Tibial nerve (tissue), 4 donors: Measurements from ENCODE around the gene EBI3. TPM values are rescaled to one million over a fixed set of nuclear protein-coding genes. Genes with fewer than 3 reads are reported as not detected.
"Not testable (repeated sequence)": the region's sequence is repeated elsewhere in the genome, so short reads cannot be mapped to it uniquely, and the experiment has no call there.

Experiments
- DNase-seq, 2 donors: peaks; one replicate each; pipeline ENCODE4 v3.0.0-alpha.2; 2019; ENCODE audit warnings: low spot score in 2 of 2
- H3K27ac ChIP-seq, 4 donors: fragments of 200-600 bp; sonication (generic) in 3 of 4; one replicate each; pipeline ENCODE4 v1.5.1; 2017 to 2019; ENCODE audit warnings: mild to moderate bottlenecking in 1 of 4
- H3K27me3 ChIP-seq, 2 donors: fragments of 200-600 bp; sonication (generic) in 1 of 2; one replicate each; pipeline versions ENCODE4 v1.5.1 to v1.6.0; 2017 to 2019
- H3K36me3 ChIP-seq, 3 donors: fragments of 200-600 bp; sonication (generic); one replicate each; pipeline ENCODE4 v1.5.1; 2018 to 2019
- H3K4me1 ChIP-seq, 4 donors: fragments of 200-600 bp; sonication (generic) in 3 of 4; one replicate each; pipeline ENCODE4 v1.5.1; 2017 to 2019
- H3K4me3 ChIP-seq, 4 donors: fragments of 200-600 bp; sonication (generic) in 3 of 4; one replicate each; pipeline ENCODE4 v1.5.1; 2017 to 2019; ENCODE audit warnings: mild to moderate bottlenecking in 1 of 4, moderate library complexity in 1 of 4
- H3K9me3 ChIP-seq, 4 donors: fragments of 200-600 bp; sonication (generic) in 3 of 4; one replicate each; pipeline ENCODE4 v1.5.1; 2017 to 2019
- CTCF ChIP-seq, 5 experiments: fragments of 200-600 bp in 3 of 5; fragments of 450-650 bp in 2 of 5; sonication (generic) in 3 of 5; IDR thresholded peaks; one replicate each; pipeline ENCODE4 v1.5.1; 2016 to 2019; ENCODE audit warnings: antibody characterized with exemption in 5 of 5, mild to moderate bottlenecking in 3 of 5, moderate library complexity in 2 of 5
- EP300 ChIP-seq, 2 donors: sonication (generic); formaldehyde crosslinking; IDR thresholded peaks; one replicate each; pipeline ENCODE4 v1.6.1; 2017; ENCODE audit warnings: antibody characterized with exemption in 2 of 2, mild to moderate bottlenecking in 1 of 2
- POLR2A ChIP-seq, 2 donors: fragments of 450-650 bp; IDR thresholded peaks; one replicate each; pipeline ENCODE4 v1.6.1; 2017; ENCODE audit warnings: antibody characterized with exemption in 2 of 2, mild to moderate bottlenecking in 2 of 2, moderate library complexity in 2 of 2
- WGBS, 2 donors: methylation state at CpG; one replicate each; pipeline ENCODE4 v1.1.5; 2018; 5-methylcytosine and 5-hydroxymethylcytosine counted together
- total RNA-seq, 4 donors: library from RNA; depleted of rRNA; stranded (reverse); fragments of >200 nt; gene quantifications; one replicate each; pipeline ENCODE4 v1.1.0, GENCODE V29; 2016

The EBI3 gene
- total RNA-seq, 4 donors from 2014 or later: 1.4 to 18.0 (median 9.0) TPM

GRCh38 chr19:4210166-4210731, 19.1 kb upstream of the EBI3 start:
- H3K4me1 ChIP-seq: no peaks in the 10 kb centered on the region
- H3K27ac ChIP-seq: no peak overlapping the region
- WGBS, 2 donors: 78 to 88% methylated on average over 15 of the region's 15 CpGs
- no peaks in the 10 kb centered on the region for H3K9me3 ChIP-seq
- H3K4me3 ChIP-seq: no peak overlapping the region
- peaks cover 0 to 7% of the 10 kb centered on the region in 2 donors for H3K27me3 ChIP-seq
- H3K36me3 ChIP-seq: no peaks in the 10 kb centered on the region
- no peak for DNase-seq
- no peak for TF ChIP-seq CTCF (IDR thresholded peaks at IDR 0.05)
- TF ChIP-seq EP300 (IDR thresholded peaks at IDR 0.05): no peak
- no peak for TF ChIP-seq POLR2A (IDR thresholded peaks at IDR 0.05)

DNA sequence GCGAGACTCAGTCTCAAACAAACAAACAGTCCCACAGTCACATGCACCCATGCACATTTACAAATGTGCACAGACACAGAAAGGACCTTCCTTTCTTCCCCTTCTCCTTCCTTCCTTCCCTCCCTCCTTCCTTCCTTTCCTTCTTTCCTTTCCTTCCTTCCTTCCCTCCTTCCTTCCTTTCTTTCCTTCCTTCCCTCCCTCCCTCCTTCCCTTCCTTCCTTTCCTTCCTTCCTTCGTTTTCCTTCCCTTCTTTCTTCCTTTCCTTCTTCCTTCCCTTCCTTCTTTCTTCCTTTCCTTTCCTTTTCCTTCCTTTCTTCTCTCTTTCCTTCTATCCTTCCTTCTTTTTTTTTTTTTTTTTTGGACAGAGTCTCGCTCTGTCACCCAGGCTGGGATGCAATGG, 16.2 kb upstream of the EBI3 start:
- no peaks in the 10 kb centered on the region for H3K4me1 ChIP-seq
- H3K9me3 ChIP-seq: peaks cover 0 to 3% (median 0%) of the 10 kb centered on the region in 4 donors
- H3K4me3 ChIP-seq: no peak overlapping the region
- WGBS, 2 donors: 72 to 76% methylated on average over 3 of the region's 3 CpGs
- peaks cover 0 to 7% of the 10 kb centered on the region in 2 donors for H3K27me3 ChIP-seq
- DNase-seq: no peak
- no peak overlapping the region for H3K27ac ChIP-seq
- TF ChIP-seq EP300 (IDR thresholded peaks at IDR 0.05): no peak
- TF ChIP-seq POLR2A (IDR thresholded peaks at IDR 0.05): no peak
- TF ChIP-seq CTCF (IDR thresholded peaks at IDR 0.05): no peak
- H3K36me3 ChIP-seq: no peaks in the 10 kb centered on the region

GRCh38 chr19:4215807-4216206, 13.5 kb upstream of the EBI3 start:
- Histone ChIP-seq H3K4me3 (no peak overlapping the region), H3K4me1 (no peaks in the 10 kb centered on the region), H3K9me3 (peaks cover 0 to 3% (median 0%) of the 10 kb centered on the region in 4 donors), H3K27ac (no peak overlapping the region), H3K36me3 (no peaks in the 10 kb centered on the region), H3K27me3 (no peaks in the 10 kb centered on the region)
- WGBS, 2 donors: 61 to 76% methylated on average over 10 of the region's 10 CpGs
- no peak for TF ChIP-seq POLR2A (IDR thresholded peaks at IDR 0.05)
- TF ChIP-seq EP300 (IDR thresholded peaks at IDR 0.05): no peak
- no peak for TF ChIP-seq CTCF (IDR thresholded peaks at IDR 0.05)
- DNase-seq: no peak

DNA sequence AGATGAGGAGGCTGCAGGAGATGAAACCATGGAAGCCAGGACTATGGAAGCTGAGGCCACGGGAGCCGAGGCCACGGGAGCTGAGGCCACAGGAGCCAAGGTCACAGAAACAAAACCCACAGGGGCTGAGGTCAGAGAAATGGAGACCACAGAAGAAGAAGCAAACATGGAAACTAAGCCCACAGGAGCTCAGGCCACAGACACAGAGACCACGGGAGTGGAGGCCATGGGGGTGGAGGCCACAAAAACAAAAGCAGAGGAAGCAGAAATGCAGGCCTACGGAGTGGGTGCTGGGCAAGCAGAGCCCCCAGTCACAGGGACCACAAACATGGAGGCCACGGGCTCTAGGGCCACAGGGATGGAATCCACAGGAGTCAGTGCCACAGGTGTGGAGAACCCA, 12.5 kb upstream of the EBI3 start:
- WGBS, 2 donors: 79 to 86% methylated on average over 6 of the region's 6 CpGs
- no peak overlapping the region for H3K27ac ChIP-seq
- TF ChIP-seq CTCF (IDR thresholded peaks at IDR 0.05): no peak
- TF ChIP-seq EP300 (IDR thresholded peaks at IDR 0.05): no peak
- TF ChIP-seq POLR2A (IDR thresholded peaks at IDR 0.05): no peak
- no peaks in the 10 kb centered on the region for H3K4me1 ChIP-seq
- no peaks in the 10 kb centered on the region for H3K27me3 ChIP-seq
- DNase-seq: no peak
- no peak overlapping the region for H3K4me3 ChIP-seq
- H3K36me3 ChIP-seq: no peaks in the 10 kb centered on the region
- H3K9me3 ChIP-seq: peaks cover 0 to 3% (median 0%) of the 10 kb centered on the region in 4 donors

DNA sequence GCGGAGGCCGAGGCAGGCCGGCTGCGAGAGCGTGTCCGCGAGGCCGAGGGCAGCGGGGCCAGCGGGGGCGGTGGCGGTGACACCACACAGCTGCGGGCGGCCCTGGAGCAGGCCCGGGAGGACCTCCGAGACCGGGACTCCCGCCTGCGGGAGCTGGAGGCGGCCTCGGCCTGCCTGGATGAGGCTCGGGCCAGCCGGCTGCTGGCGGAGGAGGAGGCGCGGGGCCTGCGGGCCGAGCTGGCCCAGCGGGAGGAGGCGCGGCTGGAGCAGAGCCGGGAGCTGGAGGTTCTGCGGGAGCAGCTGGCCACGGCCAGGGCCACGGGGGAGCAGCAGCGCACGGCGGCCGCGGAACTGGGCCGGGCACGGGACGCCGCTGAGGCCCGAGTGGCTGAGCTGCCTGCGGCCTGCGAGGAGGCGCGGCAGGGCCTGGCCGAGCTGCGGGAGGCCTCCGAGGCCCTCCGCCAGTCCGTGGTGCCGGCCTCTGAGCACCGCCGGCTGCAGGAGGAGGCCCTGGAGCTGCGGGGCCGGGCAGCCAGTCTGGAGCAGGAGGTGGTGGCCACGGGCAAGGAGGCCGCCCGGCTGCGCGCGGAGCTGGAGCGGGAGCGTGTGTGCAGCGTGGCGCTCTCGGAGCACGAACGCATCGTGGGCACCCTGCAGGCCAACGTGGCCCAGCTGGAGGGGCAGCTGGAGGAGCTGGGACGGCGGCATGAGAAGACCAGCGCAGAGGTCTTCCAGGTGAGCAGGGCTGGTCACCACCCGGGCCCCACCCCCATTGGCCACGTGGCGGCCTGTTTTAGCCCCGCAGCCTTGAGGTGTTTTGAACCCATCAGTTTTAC, 11.7 kb upstream of the EBI3 start:
- TF ChIP-seq CTCF (IDR thresholded peaks at IDR 0.05) (no peak), POLR2A (IDR thresholded peaks at IDR 0.05) (no peak), EP300 (IDR thresholded peaks at IDR 0.05) (no peak)
- Histone ChIP-seq H3K27me3 (no peaks in the 10 kb centered on the region), H3K4me1 (no peaks in the 10 kb centered on the region), H3K36me3 (no peaks in the 10 kb centered on the region), H3K4me3 (no peak overlapping the region), H3K9me3 (peaks cover 0 to 3% (median 0%) of the 10 kb centered on the region in 4 donors), H3K27ac (no peak overlapping the region)
- WGBS, 2 donors: 94% methylated on average over 24 to 70 of the region's 81 CpGs
- no peak for DNase-seq

GRCh38 chr19:4218523-4218922, 10.8 kb upstream of the EBI3 start:
- H3K9me3 ChIP-seq, H3K36me3 ChIP-seq, H3K4me1 ChIP-seq, H3K27ac ChIP-seq, DNase-seq, H3K4me3 ChIP-seq, H3K27me3 ChIP-seq: not testable (repeated sequence)
- WGBS, 2 donors: 86 to 88% methylated on average over 1 of the region's 1 CpG
